ENCODE results near the gene RPS3.

- TF ChIP-seq, protein P1, sequence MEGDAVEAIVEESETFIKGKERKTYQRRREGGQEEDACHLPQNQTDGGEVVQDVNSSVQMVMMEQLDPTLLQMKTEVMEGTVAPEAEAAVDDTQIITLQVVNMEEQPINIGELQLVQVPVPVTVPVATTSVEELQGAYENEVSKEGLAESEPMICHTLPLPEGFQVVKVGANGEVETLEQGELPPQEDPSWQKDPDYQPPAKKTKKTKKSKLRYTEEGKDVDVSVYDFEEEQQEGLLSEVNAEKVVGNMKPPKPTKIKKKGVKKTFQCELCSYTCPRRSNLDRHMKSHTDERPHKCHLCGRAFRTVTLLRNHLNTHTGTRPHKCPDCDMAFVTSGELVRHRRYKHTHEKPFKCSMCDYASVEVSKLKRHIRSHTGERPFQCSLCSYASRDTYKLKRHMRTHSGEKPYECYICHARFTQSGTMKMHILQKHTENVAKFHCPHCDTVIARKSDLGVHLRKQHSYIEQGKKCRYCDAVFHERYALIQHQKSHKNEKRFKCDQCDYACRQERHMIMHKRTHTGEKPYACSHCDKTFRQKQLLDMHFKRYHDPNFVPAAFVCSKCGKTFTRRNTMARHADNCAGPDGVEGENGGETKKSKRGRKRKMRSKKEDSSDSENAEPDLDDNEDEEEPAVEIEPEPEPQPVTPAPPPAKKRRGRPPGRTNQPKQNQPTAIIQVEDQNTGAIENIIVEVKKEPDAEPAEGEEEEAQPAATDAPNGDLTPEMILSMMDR (IDR thresholded peaks at IDR 0.05): no peak
- TF ChIP-seq EZH2phosphoT487 (IDR thresholded peaks at IDR 0.05): no peak
Measured at GRCh38 chr11:75406338-75406777, 7.0 kb downstream of the RPS3 start.

Measured in neural progenitor cell (in vitro differentiated cells).